Muscle layer of duodenum (tissue), 2 donors: ENCODE data around the gene FOXB1.

Experiments used
- H3K27ac ChIP-seq: one replicate; pipeline ENCODE4 v1.7.0; 2013; ENCODE audit warnings: mild to moderate bottlenecking, low read length
- H3K27me3 ChIP-seq: one replicate; pipeline ENCODE4 v1.7.0; 2013; ENCODE audit warnings: low read depth, mild to moderate bottlenecking, control low read depth, low read length
- H3K36me3 ChIP-seq, 2 donors: one replicate each; pipeline ENCODE4 v1.7.0; 2013; ENCODE audit warnings: low read length in 2 of 2, control low read depth in 1 of 2, mild to moderate bottlenecking in 1 of 2; ENCODE audit not compliant: insufficient read depth in 2 of 2, control insufficient read depth in 1 of 2
- H3K4me1 ChIP-seq, 2 donors: one replicate each; pipeline ENCODE4 v1.7.0; 2013; ENCODE audit warnings: low read length in 2 of 2, mild to moderate bottlenecking in 2 of 2, control low read depth in 1 of 2, moderate library complexity in 1 of 2; ENCODE audit not compliant: insufficient read depth in 2 of 2, control insufficient read depth in 1 of 2
- H3K4me3 ChIP-seq, 2 donors: one replicate each; pipeline ENCODE4 v1.7.0; 2013; ENCODE audit warnings: low read length in 2 of 2, low read depth in 1 of 2, mild to moderate bottlenecking in 1 of 2
- H3K9me3 ChIP-seq, 2 donors: one replicate each; pipeline ENCODE4 v1.7.0; 2013; ENCODE audit warnings: low read length in 2 of 2, control low read depth in 1 of 2, mild to moderate bottlenecking in 1 of 2; ENCODE audit not compliant: control insufficient read depth in 1 of 2
- donor health status: healthy.

Gene FOXB1

DNA sequence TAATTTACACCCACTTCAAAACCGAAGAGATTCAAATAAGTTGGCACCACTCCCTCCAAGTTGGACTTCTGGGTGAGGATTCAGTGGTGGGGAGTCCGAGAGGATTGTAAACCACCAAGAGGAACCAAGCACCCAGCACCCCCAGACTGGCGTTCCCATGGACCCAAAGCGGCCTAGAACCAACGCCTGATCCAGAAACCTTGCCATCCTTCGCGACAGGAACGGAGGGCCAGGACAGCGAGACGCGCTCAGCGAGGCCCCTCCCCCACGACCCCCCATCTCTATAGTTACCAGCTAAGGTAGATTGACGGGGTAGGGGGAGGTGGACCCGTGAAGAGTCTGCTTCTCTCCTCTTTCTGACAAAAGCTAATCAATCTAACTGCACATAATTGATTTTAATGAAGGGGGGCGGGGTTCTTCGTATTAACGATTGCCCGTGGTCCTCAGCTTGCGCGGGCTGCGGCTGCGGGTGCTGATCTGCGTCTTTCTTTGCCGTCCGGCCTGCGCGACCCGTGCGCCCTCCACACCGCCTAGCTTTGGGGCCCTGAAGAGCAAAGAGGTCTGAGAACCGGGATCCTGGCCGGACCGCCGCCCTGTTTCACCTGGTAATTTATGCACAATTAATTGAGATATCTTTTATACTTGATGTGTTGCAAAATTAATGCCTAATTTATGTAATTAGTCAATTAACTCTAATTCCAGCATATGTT lies 10.9 kb upstream of the FOXB1 start:
- Histone ChIP-seq H3K27me3 (peaks cover 53% of the 10 kb centered on the region), H3K4me3 (no peak overlapping the region), H3K9me3 (no peaks in the 10 kb centered on the region), H3K4me1 (peaks cover 0 to 30% of the 10 kb centered on the region in 2 donors), H3K36me3 (no peaks in the 10 kb centered on the region), H3K27ac (no peak overlapping the region)

DNA sequence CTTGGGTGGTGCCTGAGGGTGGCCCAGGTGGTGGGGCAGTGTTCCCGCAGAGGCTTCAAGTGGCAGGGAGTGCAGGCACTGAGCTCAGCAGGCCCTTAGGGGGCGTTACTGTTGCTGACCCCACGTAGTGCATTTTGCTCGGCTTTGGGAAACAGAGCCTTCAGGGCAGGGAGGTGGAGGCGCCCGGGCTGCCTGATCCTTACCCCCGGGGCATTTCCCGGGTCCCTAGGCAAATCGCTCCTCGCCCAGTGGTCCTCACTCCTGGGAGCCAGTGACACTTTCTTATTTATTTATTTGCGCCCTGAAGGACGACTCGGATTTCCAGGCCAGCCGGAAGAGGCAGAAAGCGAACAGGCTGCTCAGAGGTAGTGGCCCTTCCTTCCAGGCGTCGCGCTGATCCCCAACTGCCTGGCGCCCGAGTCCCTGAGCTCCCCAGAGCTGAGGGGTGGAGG lies 10.1 kb upstream of the FOXB1 start:
- Histone ChIP-seq H3K4me3 (no peak overlapping the region), H3K9me3 (no peaks in the 10 kb centered on the region), H3K27ac (no peak overlapping the region), H3K27me3 (peaks cover 61% of the 10 kb centered on the region), H3K36me3 (no peaks in the 10 kb centered on the region), H3K4me1 (peaks cover 0 to 30% of the 10 kb centered on the region in 2 donors)

DNA sequence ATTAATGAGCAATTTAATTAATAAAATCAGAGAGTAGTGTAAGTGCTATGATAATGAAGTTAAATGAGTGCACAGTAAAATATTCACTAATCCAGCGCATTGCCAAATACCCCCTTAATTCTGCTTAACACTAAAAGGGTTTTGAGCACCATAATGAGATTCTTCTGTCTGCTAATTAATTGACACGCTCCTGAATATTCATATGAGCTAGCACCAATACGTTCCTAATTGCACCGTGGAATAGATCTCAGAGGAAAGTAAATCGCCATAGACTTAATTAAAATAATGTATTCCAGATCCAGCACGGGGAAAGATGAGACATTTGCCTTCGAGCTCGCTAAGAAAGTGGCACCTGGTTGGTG lies 9.6 kb upstream of the FOXB1 start:
- no peak overlapping the region for H3K27ac ChIP-seq
- H3K4me1 ChIP-seq: peaks cover 0 to 30% of the 10 kb centered on the region in 2 donors
- H3K9me3 ChIP-seq: no peaks in the 10 kb centered on the region
- no peak overlapping the region for H3K4me3 ChIP-seq
- no peaks in the 10 kb centered on the region for H3K36me3 ChIP-seq
- H3K27me3 ChIP-seq: peaks cover 66% of the 10 kb centered on the region

GRCh38 chr15:59994888-59995557 lies 9.1 kb upstream of the FOXB1 start:
- Histone ChIP-seq H3K36me3 (no peaks in the 10 kb centered on the region), H3K9me3 (no peaks in the 10 kb centered on the region), H3K4me1 (peaks cover 0 to 30% of the 10 kb centered on the region in 2 donors), H3K27me3 (peaks cover 71% of the 10 kb centered on the region), H3K27ac (no peak overlapping the region), H3K4me3 (no peak overlapping the region)

- Histone ChIP-seq H3K27ac (no peak overlapping the region), H3K27me3 (peaks cover 78% of the 10 kb centered on the region), H3K4me1 (peaks cover 0 to 30% of the 10 kb centered on the region in 2 donors)
These were observed 8.4 kb upstream of the FOXB1 start for GRCh38 chr15:59995568-59996297.

GRCh38 chr15:59996298-59997041 lies 7.6 kb upstream of the FOXB1 start:
- Histone ChIP-seq H3K27ac (no peak overlapping the region), H3K4me1 (peaks cover 0 to 30% of the 10 kb centered on the region in 2 donors), H3K9me3 (no peaks in the 10 kb centered on the region), H3K36me3 (no peaks in the 10 kb centered on the region), H3K4me3 (no peak overlapping the region), H3K27me3 (peaks cover 85% of the 10 kb centered on the region)

More at GRCh38 chr15:59995568-59996297, 8.4 kb upstream of the FOXB1 start:
- H3K36me3 ChIP-seq: no peaks in the 10 kb centered on the region
- no peaks in the 10 kb centered on the region for H3K9me3 ChIP-seq
- no peak overlapping the region for H3K4me3 ChIP-seq

DNA sequence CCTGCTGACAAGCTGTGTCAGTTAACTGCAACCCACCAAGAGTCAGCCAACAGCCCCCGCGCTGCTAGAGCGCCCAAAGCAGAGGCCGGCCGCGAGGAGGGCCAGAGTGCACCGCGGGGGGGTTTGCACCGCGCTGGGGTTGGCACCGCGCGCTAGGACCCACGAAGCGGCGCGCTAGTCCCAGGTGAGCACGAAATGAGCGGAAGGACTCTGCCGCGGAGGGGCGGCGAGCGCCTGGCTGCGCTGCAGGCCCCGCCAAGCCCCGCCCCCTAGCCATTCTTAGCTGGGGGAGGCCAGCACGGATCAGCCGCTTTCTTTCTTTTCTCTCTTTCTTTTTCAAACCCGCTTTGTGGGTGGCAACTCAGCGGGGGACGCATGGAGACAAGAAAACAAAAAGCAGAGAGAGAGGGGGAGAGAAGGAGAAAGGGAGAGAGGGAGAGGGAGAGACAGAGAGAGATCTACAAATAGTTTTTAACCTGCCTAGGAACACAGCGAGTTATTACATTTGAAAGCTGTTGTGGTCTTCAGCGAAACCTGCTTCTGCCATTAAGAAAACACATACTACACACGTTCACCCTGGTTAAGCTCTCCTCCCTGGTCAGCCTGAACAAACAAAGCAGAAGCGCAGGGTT lies 6.9 kb upstream of the FOXB1 start:
- no peak overlapping the region for H3K27ac ChIP-seq
- peak overlapping the region in 1 of 2 donors; percentile 49 for H3K4me3 ChIP-seq
- H3K4me1 ChIP-seq: peaks cover 0 to 30% of the 10 kb centered on the region in 2 donors
- H3K36me3 ChIP-seq: no peaks in the 10 kb centered on the region
- H3K27me3 ChIP-seq: peaks cover 92% of the 10 kb centered on the region
- H3K9me3 ChIP-seq: no peaks in the 10 kb centered on the region

DNA sequence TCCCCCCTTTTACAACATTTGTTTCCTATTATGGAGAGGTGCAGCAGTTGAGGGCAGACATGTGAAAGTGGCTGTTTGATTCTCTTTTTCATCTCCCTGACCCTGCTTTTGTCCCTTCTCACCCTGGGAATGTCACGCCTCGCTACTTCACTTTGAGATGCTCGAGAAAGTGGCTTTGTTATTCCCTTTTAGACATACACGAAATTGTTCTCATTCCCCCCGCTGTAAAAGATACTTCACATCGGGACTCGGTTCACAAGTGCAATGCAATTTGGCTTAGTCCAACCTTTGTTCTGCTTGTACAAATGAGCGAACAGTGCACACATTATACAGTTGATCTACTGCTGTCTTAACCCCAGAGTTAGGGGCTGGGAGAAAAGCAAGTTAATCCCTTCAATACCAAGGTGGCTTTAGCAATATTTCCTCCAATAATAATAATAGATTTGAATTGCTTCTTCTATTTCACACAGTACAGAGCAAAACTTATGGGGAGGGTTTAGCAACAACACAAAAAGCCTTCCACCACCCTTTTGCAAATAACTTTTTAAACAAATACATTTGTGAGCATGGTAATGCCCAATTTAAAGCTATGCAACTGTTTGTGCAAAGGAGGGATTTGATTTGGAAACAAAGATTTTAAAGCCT lies 5.7 kb upstream of the FOXB1 start:
- H3K4me3 ChIP-seq: no peak overlapping the region
- peaks cover 0 to 30% of the 10 kb centered on the region in 2 donors for H3K4me1 ChIP-seq
- no peaks in the 10 kb centered on the region for H3K36me3 ChIP-seq
- no peak overlapping the region for H3K27ac ChIP-seq
- no peaks in the 10 kb centered on the region for H3K9me3 ChIP-seq
- H3K27me3 ChIP-seq: peaks cover 94% of the 10 kb centered on the region

GRCh38 chr15:59998950-59999611 lies 5.0 kb upstream of the FOXB1 start:
- Histone ChIP-seq H3K9me3 (no peaks in the 10 kb centered on the region), H3K4me1 (peaks cover 0 to 33% of the 10 kb centered on the region in 2 donors), H3K27ac (no peak overlapping the region), H3K36me3 (no peaks in the 10 kb centered on the region), H3K4me3 (no peak overlapping the region), H3K27me3 (peaks cover 94% of the 10 kb centered on the region)

GRCh38 chr15:59999612-60000112 lies 4.4 kb upstream of the FOXB1 start:
- H3K27me3 ChIP-seq: peaks cover 94% of the 10 kb centered on the region
- no peaks in the 10 kb centered on the region for H3K9me3 ChIP-seq
- no peak overlapping the region for H3K27ac ChIP-seq
- H3K4me3 ChIP-seq: no peak overlapping the region
- H3K36me3 ChIP-seq: no peaks in the 10 kb centered on the region
- peaks cover 0 to 37% of the 10 kb centered on the region in 2 donors for H3K4me1 ChIP-seq
